ENCODE results near the gene KRTAP3-2. TPM values are rescaled to one million over a fixed set of nuclear protein-coding genes. Genes with fewer than 3 reads are reported as not detected.

Gene KRTAP3-2
- total RNA-seq, 1 experiment from 2014 or later: not detected

- in situ Hi-C loops (cut with HindIII; ENCODE audit: low pct_unique_long_range_greater_than_20kb, low sequenced_read_pairs) (no loop called here), intact Hi-C loops (cut with micrococcal nuclease; ENCODE audit: unreplicated experiment) (no loop called here)
- Histone ChIP-seq H3K9me3 (ENCODE audit: control insufficient read depth, insufficient read depth, low read depth, low read length) (no peaks in the 10 kb centered on the region), H3K27me3 (ENCODE audit: control insufficient read depth, insufficient read depth, low read length) (no peaks in the 10 kb centered on the region), H3K4me1 (ENCODE audit: control insufficient read depth, insufficient read depth, low read length) (no peaks in the 10 kb centered on the region), H3K36me3 (ENCODE audit: control insufficient read depth, insufficient read depth, low read length) (no peaks in the 10 kb centered on the region), H3K27ac (ENCODE audit: low read length) (no peak overlapping the region), H3K4me3 (ENCODE audit: low read depth in 2 of 2, low read length in 2 of 2) (no peak overlapping the region)
- CTCF ChIA-PET: no interaction called here
- ATAC-seq: no peak
- POLR2A ChIA-PET: interaction anchor here (0.6 kb wide), 1 partner anchor 261 kb away, joined by 3 read pairs; no protein-coding TSS in a partner anchor
- TF ChIP-seq TCF7L2 (IDR thresholded peaks at IDR 0.05; ENCODE audit: low read depth, low read length): no peak
- no peak for TF ChIP-seq SIN3A (IDR thresholded peaks at IDR 0.05; ENCODE audit: borderline replicate concordance, insufficient read depth, low read depth, low read length)
- TF ChIP-seq CTCF (IDR thresholded peaks at IDR 0.05): no peak
- TF ChIP-seq POLR2AphosphoS5 (IDR thresholded peaks at IDR 0.05; ENCODE audit: low read depth, low read length): no peak
- BruUV-seq (replicated peaks): no TSS peak
- DNase-seq (ENCODE audit: low read depth, low spot score): no peak
These were observed 32.1 kb downstream of the KRTAP3-2 start for GRCh38 chr17:40967582-40967981.

GRCh38 chr17:40966848-40967247 is 32.9 kb downstream of the KRTAP3-2 start, which contains the start of gene KRT39:
Gene KRT39 (minus strand): TSS chr17:40966948. CDS start chr17:40966856, 92 bp downstream.
- no peaks in the 10 kb centered on the region for H3K4me1 ChIP-seq (ENCODE audit: control insufficient read depth, insufficient read depth, low read length)

More at GRCh38 chr17:40966848-40967247, 32.9 kb downstream of the KRTAP3-2 start, which contains the start of gene KRT39:
- BruUV-seq (replicated peaks): no TSS peak
- H3K27ac ChIP-seq (ENCODE audit: low read length): no peak within 1 kb of the TSS
- intact Hi-C loops (cut with micrococcal nuclease; ENCODE audit: unreplicated experiment): no loop called here
- ChIA-PET CTCF (no interaction called here), POLR2A (interaction anchor here (0.6 kb wide), 1 partner anchor 261 kb away, joined by 3 read pairs; no protein-coding TSS in a partner anchor)
- ATAC-seq (no peak), DNase-seq (ENCODE audit: low read depth, low spot score) (no peak)
- no peak for TF ChIP-seq REST (IDR thresholded peaks at IDR 0.05; ENCODE audit: insufficient read depth in 1 of 2, low read depth in 2 of 2, low read length in 1 of 2)
- TF ChIP-seq TCF7L2 (IDR thresholded peaks at IDR 0.05; ENCODE audit: low read depth, low read length): no peak
- TF ChIP-seq SIN3A (IDR thresholded peaks at IDR 0.05; ENCODE audit: borderline replicate concordance, insufficient read depth, low read depth, low read length): no peak
- TF ChIP-seq POLR2AphosphoS5 (IDR thresholded peaks at IDR 0.05; ENCODE audit: low read depth, low read length): no peak
- in situ Hi-C loops (cut with HindIII; ENCODE audit: low pct_unique_long_range_greater_than_20kb, low sequenced_read_pairs): no loop called here
- no peak within 1 kb of the TSS for H3K4me3 ChIP-seq (ENCODE audit: low read depth in 2 of 2, low read length in 2 of 2)
- H3K27me3 ChIP-seq (ENCODE audit: control insufficient read depth, insufficient read depth, low read length): no peaks in the 10 kb centered on the region
- H3K9me3 ChIP-seq (ENCODE audit: control insufficient read depth, insufficient read depth, low read depth, low read length): no peaks in the 10 kb centered on the region
- H3K36me3 ChIP-seq (ENCODE audit: control insufficient read depth, insufficient read depth, low read length): no peaks in the 10 kb centered on the region
